Measurements from ENCODE around the gene SMAGP.
"Not testable (repeated sequence)": the region's sequence is repeated elsewhere in the genome, so short reads cannot be mapped to it uniquely, and the experiment has no call there.

Gene SMAGP

GRCh38 chr12:51263341-51263740 is 6.9 kb downstream of the SMAGP start:
- no peak for DNase-seq

- DNase-seq = peak; percentile 36
Measured at GRCh38 chr12:51262758-51263177, 7.4 kb downstream of the SMAGP start.

GRCh38 chr12:51259600-51259999 is 10.6 kb downstream of the SMAGP start:
- not testable (repeated sequence) for DNase-seq

GRCh38 chr12:51254536-51254935 is 15.7 kb downstream of the SMAGP start:
- DNase-seq = no peak

GRCh38 chr12:51253276-51253675 is 16.9 kb downstream of the SMAGP start:
- no peak for DNase-seq

- no peak for DNase-seq
Measured at GRCh38 chr12:51247523-51248206, 22.6 kb downstream of the SMAGP start.

GRCh38 chr12:51246254-51246853 is 23.9 kb downstream of the SMAGP start:
- peak; percentile 28 for DNase-seq

GRCh38 chr12:51245476-51246253 is 24.6 kb downstream of the SMAGP start:
- no peak for DNase-seq

GRCh38 chr12:51244269-51244668 is 25.9 kb downstream of the SMAGP start:
- DNase-seq = no peak

GRCh38 chr12:51242876-51243275 is 27.3 kb downstream of the SMAGP start:
- no peak for DNase-seq

GRCh38 chr12:51242120-51242519 is 28.1 kb downstream of the SMAGP start:
- no peak for DNase-seq

- no peak for DNase-seq
Measured at GRCh38 chr12:51240971-51241370, 29.2 kb downstream of the SMAGP start.

GRCh38 chr12:51238510-51239334 is 31.5 kb downstream of the SMAGP start, which contains the start of gene DAZAP2:
Gene DAZAP2, plus strand, starts transcription at chr12:51238826. Its CDS starts 82 bp downstream, at chr12:51238908.
- DNase-seq = peak; percentile 96

- no peak for DNase-seq
Measured at GRCh38 chr12:51238037-51238509, 32.1 kb downstream of the SMAGP start.

GRCh38 chr12:51234530-51234929 is 35.7 kb downstream of the SMAGP start:
- no peak for DNase-seq

GRCh38 chr12:51232642-51233041 is 37.6 kb downstream of the SMAGP start:
- DNase-seq = no peak

- no peak for DNase-seq
Measured at GRCh38 chr12:51229116-51229809, 41.0 kb downstream of the SMAGP start.

- DNase-seq = no peak
Measured at GRCh38 chr12:51227962-51228361, 42.3 kb downstream of the SMAGP start.

GRCh38 chr12:51227112-51227511 is 43.1 kb downstream of the SMAGP start:
- not testable (repeated sequence) for DNase-seq

- DNase-seq = no peak
Measured at GRCh38 chr12:51225771-51226170, 44.4 kb downstream of the SMAGP start.

- no peak for DNase-seq
Measured at GRCh38 chr12:51225234-51225633, 45.0 kb downstream of the SMAGP start.

GRCh38 chr12:51224625-51225024 is 45.6 kb downstream of the SMAGP start:
- no peak for DNase-seq

All from stimulated activated CD4-positive, alpha-beta T cell treated with anti-CD3 and anti-CD28 coated beads, Interleukin-1b, Interleukin-23, amount 100 ng/mL, for 48 hours (primary cell).